Transverse colon (tissue), 4 donors: ENCODE results near the gene NBEA. TPM values are rescaled to one million over a fixed set of nuclear protein-coding genes. Genes with fewer than 3 reads are reported as not detected.
"Not testable (repeated sequence)": the region's sequence is repeated elsewhere in the genome, so short reads cannot be mapped to it uniquely, and the experiment has no call there.

Experiments used
- DNase-seq: peaks from one replicate; pipeline ENCODE4 v3.0.0-alpha.2; 2019
- H3K27ac ChIP-seq, 4 donors: fragments of 200-600 bp; sonication (generic); 2 replicates each; pipeline ENCODE4 v1.5.1; 2016 to 2018; ENCODE audit warnings: inconsistent platforms in 4 of 4
- H3K27me3 ChIP-seq: fragments of 200-600 bp; sonication (generic); 2 replicates; pipeline ENCODE4 v1.5.1; 2017; ENCODE audit warnings: inconsistent platforms
- H3K36me3 ChIP-seq, 4 donors: fragments of 200-600 bp; sonication (generic); 2 replicates each; pipeline ENCODE4 v1.5.1; 2017 to 2019; ENCODE audit warnings: inconsistent platforms in 4 of 4
- H3K4me1 ChIP-seq, 4 donors: fragments of 200-600 bp; sonication (generic); 2 replicates each; pipeline ENCODE4 v1.5.1; 2017 to 2020; ENCODE audit warnings: inconsistent platforms in 4 of 4
- H3K4me3 ChIP-seq, 4 donors: fragments of 200-600 bp; sonication (generic); 1 replicate in 1 of 4; 2 replicates in 3 of 4; pipeline versions ENCODE4 v1.5.1 to v1.6.1; 2017 to 2019; ENCODE audit warnings: inconsistent platforms in 4 of 4
- H3K9me3 ChIP-seq, 2 donors: fragments of 200-600 bp; sonication (generic); 2 replicates each; pipeline ENCODE4 v1.5.1; 2017 to 2019; ENCODE audit warnings: inconsistent platforms in 2 of 2
- CTCF ChIP-seq, 5 experiments: fragments of 200-600 bp in 3 of 5; fragments of 450-650 bp in 2 of 5; sonication (generic) in 3 of 5; IDR thresholded peaks; 1 replicate in 2 of 5; 2 replicates in 3 of 5; pipeline ENCODE4 v1.5.1; 2016 to 2017; ENCODE audit warnings: antibody characterized with exemption in 5 of 5, inconsistent platforms in 3 of 5, mild to moderate bottlenecking in 2 of 5, moderate library complexity in 1 of 5
- EP300 ChIP-seq: sonication (generic); formaldehyde crosslinking; IDR thresholded peaks from one replicate; pipeline ENCODE4 v1.6.1; 2017; ENCODE audit warnings: antibody characterized with exemption, low read depth
- POLR2A ChIP-seq: fragments of 450-650 bp; IDR thresholded peaks from one replicate; pipeline ENCODE4 v1.6.1; 2016; ENCODE audit warnings: antibody characterized with exemption, mild to moderate bottlenecking, moderate library complexity
- POLR2AphosphoS5 ChIP-seq, 3 donors: sonication (generic); formaldehyde crosslinking; IDR thresholded peaks; one replicate each; pipeline ENCODE4 v1.6.1; 2016; ENCODE audit warnings: antibody characterized with exemption in 3 of 3
- WGBS, 2 donors: methylation state at CpG; one replicate each; pipeline ENCODE4 v1.1.5; 2018; ENCODE audit warnings: low coverage in 1 of 2; 5-methylcytosine and 5-hydroxymethylcytosine counted together
- in situ Hi-C, 4 donors: fragments of 200-750 bp; cut with MboI; loops; one replicate each; pipeline versions ENCODE4 v1.15.0 to v1.15.1; 2017; ENCODE audit warnings: low sequenced_read_pairs in 3 of 4, low pct_ligation_motif_present in 1 of 4, low pct_unique_long_range_greater_than_20kb in 1 of 4
- intact Hi-C: fragments of 100-400 bp; cut with DNase I; formaldehyde crosslinking; loops from one replicate; pipeline ENCODE4 v1.15.1; 2023; ENCODE audit warnings: low total_unique reads
- total RNA-seq, 4 donors: library from RNA; depleted of rRNA; stranded (reverse); fragments of >200 nt; gene quantifications; one replicate each; pipeline ENCODE4 v1.1.0, GENCODE V29; 2016

Gene NBEA
- total RNA-seq, 4 donors from 2014 or later = 8.2 to 21.1 (median 12.5) TPM

DNA sequence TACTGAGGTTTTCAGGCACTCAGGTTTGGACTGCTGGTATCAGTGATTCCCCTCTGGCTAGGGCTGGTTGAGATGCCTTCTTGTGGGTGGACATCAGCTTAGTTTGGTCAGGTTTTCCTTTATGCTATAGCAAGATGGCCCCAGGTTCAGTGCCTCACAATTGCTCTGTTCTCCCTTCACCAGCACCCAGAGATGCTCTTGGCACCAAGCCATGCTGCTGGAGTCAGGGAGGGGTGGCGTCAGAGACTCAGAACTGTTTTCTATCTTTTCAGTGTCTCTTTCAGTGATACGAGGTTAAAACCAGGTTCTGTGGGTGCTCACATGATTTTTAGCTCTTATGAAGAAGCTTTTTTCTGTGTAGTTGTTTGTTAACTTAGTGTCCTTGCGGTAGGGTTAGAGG, 96.9 kb downstream of the NBEA start:
- H3K4me1 ChIP-seq = no peaks in the 10 kb centered on the region
- H3K4me3 ChIP-seq = no peak overlapping the region
- no peak overlapping the region for H3K27ac ChIP-seq
- in situ Hi-C loops = no loop called here
- no peak for DNase-seq
- intact Hi-C loops = no loop called here
- no peak for TF ChIP-seq CTCF (IDR thresholded peaks at IDR 0.05)
- H3K27me3 ChIP-seq = no peaks in the 10 kb centered on the region
- WGBS, 2 donors = 83 to 94% methylated on average over 3 of the region's 3 CpGs
- H3K36me3 ChIP-seq = no peaks in the 10 kb centered on the region
- H3K9me3 ChIP-seq = peaks cover 3 to 4% of the 10 kb centered on the region in 2 donors

DNA sequence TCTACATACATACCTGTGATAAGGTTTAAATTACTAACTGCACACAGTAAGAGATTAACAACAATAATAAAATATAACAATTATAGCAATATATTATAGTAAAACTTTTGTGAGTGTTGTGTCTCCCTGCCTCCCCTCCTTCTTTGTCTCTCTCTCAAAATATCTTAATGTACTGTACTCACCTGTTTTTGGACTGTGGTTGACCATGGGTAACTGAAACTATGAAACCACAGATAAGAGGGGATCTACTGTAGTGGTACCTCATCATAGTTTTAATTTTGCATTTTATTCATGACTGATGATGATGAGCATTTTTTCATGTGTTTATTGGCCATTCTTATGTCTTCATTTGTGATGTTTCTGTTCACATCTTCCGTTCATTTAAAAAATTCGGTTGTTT, 104.5 kb downstream of the NBEA start:
- H3K27ac ChIP-seq = no peak overlapping the region
- no peaks in the 10 kb centered on the region for H3K4me1 ChIP-seq
- H3K27me3 ChIP-seq = no peaks in the 10 kb centered on the region
- in situ Hi-C loops = no loop called here
- intact Hi-C loops = no loop called here
- no peaks in the 10 kb centered on the region for H3K36me3 ChIP-seq
- TF ChIP-seq EP300 (no peak), CTCF (IDR thresholded peaks at IDR 0.05) (no peak)
- DNase-seq = no peak
- no peak overlapping the region for H3K4me3 ChIP-seq
- 76 to 93% methylated on average over 2 of the region's 2 CpGs for WGBS, 2 donors
- no peaks in the 10 kb centered on the region for H3K9me3 ChIP-seq

DNA sequence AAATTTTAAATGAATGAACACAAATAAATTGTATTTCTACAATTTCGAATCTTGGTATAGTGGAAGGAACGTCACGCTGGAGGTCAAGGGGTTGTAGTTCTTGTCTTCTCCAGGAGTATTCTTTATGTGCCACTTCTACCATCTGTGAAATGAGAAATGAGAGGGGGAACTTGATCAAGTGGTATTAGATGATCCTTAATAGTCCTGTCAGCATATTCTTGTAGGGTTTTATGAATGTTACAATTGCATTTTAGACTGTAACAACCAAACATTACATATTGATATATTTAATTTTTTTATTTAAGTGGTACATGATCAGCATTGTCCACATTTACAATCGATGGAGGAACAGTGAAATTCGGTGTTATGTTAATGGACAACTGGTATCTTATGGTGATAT, 113.6 kb downstream of the NBEA start:
- DNase-seq = no peak
- Histone ChIP-seq H3K9me3 (no peaks in the 10 kb centered on the region), H3K27ac (no peak overlapping the region), H3K27me3 (no peaks in the 10 kb centered on the region), H3K4me3 (no peak overlapping the region), H3K4me1 (no peaks in the 10 kb centered on the region), H3K36me3 (no peaks in the 10 kb centered on the region)
- intact Hi-C loops (no loop called here), in situ Hi-C loops (no loop called here)
- TF ChIP-seq POLR2A (no peak), POLR2AphosphoS5 (IDR thresholded peaks at IDR 0.05) (no peak), EP300 (no peak), CTCF (IDR thresholded peaks at IDR 0.05) (no peak)
- 76 to 91% methylated on average over 5 of the region's 5 CpGs for WGBS, 2 donors

- Histone ChIP-seq H3K9me3 (no peaks in the 10 kb centered on the region), H3K27me3 (no peaks in the 10 kb centered on the region), H3K4me1 (no peaks in the 10 kb centered on the region), H3K27ac (no peak overlapping the region), H3K36me3 (no peaks in the 10 kb centered on the region), H3K4me3 (no peak overlapping the region)
- intact Hi-C loops = no loop called here
- 88 to 92% methylated on average over 6 of the region's 6 CpGs for WGBS, 2 donors
- no peak for DNase-seq
- in situ Hi-C loops = no loop called here
- no peak for TF ChIP-seq POLR2AphosphoS5 (IDR thresholded peaks at IDR 0.05)
- no peak for TF ChIP-seq EP300
- TF ChIP-seq POLR2A = no peak
- TF ChIP-seq CTCF (IDR thresholded peaks at IDR 0.05) = no peak
These were observed 115.8 kb downstream of the NBEA start for GRCh38 chr13:35057858-35058257.

- H3K9me3 ChIP-seq, H3K4me3 ChIP-seq, DNase-seq, intact Hi-C loops, in situ Hi-C loops, H3K4me1 ChIP-seq, H3K27ac ChIP-seq, H3K27me3 ChIP-seq, H3K36me3 ChIP-seq: not testable (repeated sequence)
- WGBS, 2 donors = 81 to 86% methylated on average over 3 of the region's 3 CpGs
These were observed 116.5 kb downstream of the NBEA start for GRCh38 chr13:35058585-35058984.
